ENCODE measurements around the gene ADAMTS15. TPM values are rescaled to one million over a fixed set of nuclear protein-coding genes. Genes with fewer than 3 reads are reported as not detected.

ADAMTS15 gene
- total and polyA plus RNA-seq, 9 donors: 0.95 to 7.2 (median 2.7) TPM

GRCh38 chr11:130464291-130464812 is 15.9 kb downstream of the ADAMTS15 start:
- intact Hi-C loops (cut with DNase I): no loop called here
- DNase-seq: no peak
- Histone ChIP-seq H3K27me3 (no peaks in the 10 kb centered on the region), H3K27ac (no peak overlapping the region), H3K9me3 (no peaks in the 10 kb centered on the region), H3K36me3 (no peaks in the 10 kb centered on the region), H3K4me3 (no peak overlapping the region), H3K4me1 (ENCODE audit: insufficient read depth) (no peaks in the 10 kb centered on the region)
- TF ChIP-seq EP300 (IDR thresholded peaks at IDR 0.05): no peak
- TF ChIP-seq POLR2A (IDR thresholded peaks at IDR 0.05): no peak
- TF ChIP-seq CTCF (IDR thresholded peaks at IDR 0.05): no peak

DNA sequence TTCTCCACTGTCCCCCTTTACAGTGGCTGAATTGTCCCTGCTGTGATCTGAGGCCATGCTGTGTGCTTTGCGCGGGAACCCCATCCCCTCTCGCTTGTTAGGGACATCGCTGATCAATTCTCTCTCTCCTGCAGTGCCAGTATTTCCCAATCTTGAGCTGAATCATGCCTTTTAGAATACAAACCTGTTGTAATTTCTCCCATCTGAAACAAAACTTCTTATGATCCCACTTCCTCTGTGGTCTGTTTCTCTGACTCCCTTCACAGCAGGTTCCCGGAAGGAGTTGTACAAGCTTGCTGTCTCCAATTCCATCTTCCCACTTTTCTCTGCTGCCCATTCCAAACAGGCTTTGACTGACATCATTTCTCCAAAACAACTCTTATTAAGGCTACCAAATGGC is 16.8 kb downstream of the ADAMTS15 start:
- Histone ChIP-seq H3K4me3 (no peak overlapping the region), H3K27me3 (no peaks in the 10 kb centered on the region), H3K36me3 (no peaks in the 10 kb centered on the region), H3K9me3 (no peaks in the 10 kb centered on the region), H3K27ac (no peak overlapping the region), H3K4me1 (ENCODE audit: insufficient read depth) (no peaks in the 10 kb centered on the region)
- intact Hi-C loops (cut with DNase I): no loop called here
- WGBS, 3 donors: 95 to 96% (median 96%) methylated on average over 5 of the region's 5 CpGs
- TF ChIP-seq POLR2A (IDR thresholded peaks at IDR 0.05): no peak
- TF ChIP-seq EP300 (IDR thresholded peaks at IDR 0.05): no peak
- TF ChIP-seq CTCF (IDR thresholded peaks at IDR 0.05): no peak
- DNase-seq: no peak

DNA sequence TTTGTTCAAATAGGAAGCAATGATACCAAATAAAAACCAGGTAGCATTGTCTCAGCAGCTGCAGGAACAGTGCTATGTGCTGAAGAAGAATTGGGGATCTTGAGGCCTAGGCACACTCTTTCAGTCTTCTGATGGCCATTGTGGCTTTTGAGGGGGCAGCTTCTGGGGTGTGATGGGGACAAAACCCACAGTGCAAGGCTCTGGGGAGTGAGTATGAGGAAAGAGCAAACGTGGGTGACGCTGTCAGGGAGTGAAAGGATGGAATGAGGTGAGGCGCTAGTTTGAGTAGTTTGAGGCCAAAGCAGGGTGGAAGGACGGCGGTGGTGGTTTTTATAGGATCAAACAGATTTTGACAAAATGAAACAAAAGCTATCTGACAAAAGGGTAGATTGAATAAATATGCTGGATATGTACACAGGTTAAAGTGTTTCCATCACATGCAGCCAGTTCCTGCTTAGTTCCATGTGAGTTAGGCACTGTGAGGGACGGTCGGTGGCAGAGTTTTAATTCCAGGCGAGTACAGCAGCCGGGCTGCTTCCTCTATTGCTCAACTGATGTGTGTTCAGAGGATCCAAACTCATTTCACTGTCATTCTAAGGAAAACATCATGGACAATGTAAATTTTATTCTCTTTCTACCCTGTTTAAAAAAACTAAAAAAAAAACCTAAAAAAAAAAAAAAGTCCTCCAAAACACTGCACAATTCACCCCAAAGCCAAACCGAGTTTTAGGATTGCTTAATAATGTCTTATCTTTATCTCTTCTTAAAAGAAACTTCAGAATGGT is 18.9 kb downstream of the ADAMTS15 start:
- no peaks in the 10 kb centered on the region for H3K36me3 ChIP-seq
- H3K27ac ChIP-seq: no peak overlapping the region
- 81 to 83% (median 83%) methylated on average over 10 of the region's 10 CpGs for WGBS, 3 donors

GRCh38 chr11:130469181-130469580 is 20.7 kb downstream of the ADAMTS15 start:
- intact Hi-C loops (cut with DNase I): no loop called here
- 91 to 93% (median 92%) methylated on average over 6 of the region's 6 CpGs for WGBS, 3 donors
- Histone ChIP-seq H3K4me3 (no peak overlapping the region), H3K36me3 (no peaks in the 10 kb centered on the region), H3K27me3 (no peaks in the 10 kb centered on the region), H3K27ac (no peak overlapping the region), H3K9me3 (no peaks in the 10 kb centered on the region), H3K4me1 (ENCODE audit: insufficient read depth) (no peaks in the 10 kb centered on the region)
- TF ChIP-seq POLR2A (IDR thresholded peaks at IDR 0.05) (no peak), EP300 (IDR thresholded peaks at IDR 0.05) (no peak), CTCF (IDR thresholded peaks at IDR 0.05) (no peak)
- no peak for DNase-seq

More for the DNA sequence above, 18.9 kb downstream of the ADAMTS15 start:
- Histone ChIP-seq H3K4me1 (ENCODE audit: insufficient read depth) (no peaks in the 10 kb centered on the region), H3K27me3 (no peaks in the 10 kb centered on the region), H3K9me3 (no peaks in the 10 kb centered on the region), H3K4me3 (no peak overlapping the region)
- DNase-seq: no peak
- intact Hi-C loops (cut with DNase I): no loop called here
- TF ChIP-seq EP300 (IDR thresholded peaks at IDR 0.05) (no peak), POLR2A (IDR thresholded peaks at IDR 0.05) (no peak), CTCF (IDR thresholded peaks at IDR 0.05) (no peak)
